HG03521 (cell line): ENCODE measurements around the gene LRRN4CL.
"Not testable (repeated sequence)": the region's sequence is repeated elsewhere in the genome, so short reads cannot be mapped to it uniquely, and the experiment has no call there.

Source experiments
- ATAC-seq: cut with Tn5 transposase; IDR thresholded peaks from one replicate; pipeline ENCODE4 v1.9.1; 2021; ENCODE audit warnings: mild to moderate bottlenecking, moderate library complexity; ENCODE audit not compliant: unreplicated experiment

LRRN4CL gene

DNA sequence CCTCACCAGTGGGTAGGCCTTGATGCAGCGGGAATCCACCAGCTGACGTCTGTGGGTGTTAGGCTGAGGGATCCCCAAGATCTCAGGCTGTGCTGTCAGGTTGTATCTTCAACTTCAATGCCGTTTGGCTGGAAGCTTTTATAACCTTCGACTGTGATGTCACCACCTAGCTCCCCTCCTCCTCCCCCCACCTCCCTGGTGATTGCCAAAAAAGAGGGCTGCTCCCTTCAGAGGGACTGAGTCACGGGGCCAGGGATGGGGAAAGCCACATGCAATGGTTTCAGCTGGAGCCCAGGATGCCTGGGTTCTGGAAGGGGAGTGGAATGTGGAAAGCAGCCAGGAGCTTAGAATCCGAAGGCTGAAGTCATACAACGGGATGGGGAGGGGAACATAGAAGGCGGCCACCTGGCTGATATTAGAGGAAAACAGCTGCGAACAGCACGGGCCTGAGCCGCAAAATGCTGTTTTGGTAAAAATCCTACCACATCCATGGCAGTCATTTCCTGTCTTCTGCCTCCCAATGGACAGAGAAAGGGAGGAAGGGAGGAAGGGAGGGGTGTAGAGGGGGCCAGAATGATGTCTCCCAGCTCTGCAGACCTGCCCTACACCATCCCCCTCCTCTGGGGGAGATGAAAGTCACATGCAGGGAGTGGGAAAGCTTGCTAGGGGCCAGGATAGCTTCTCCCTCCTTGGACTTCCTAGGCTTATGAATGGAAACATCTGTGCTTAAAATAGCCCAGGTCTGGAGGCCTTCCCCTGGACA, at the start of gene LRRN4CL:
LRRN4CL (minus strand) TSS at position 110 of the 763 bp plus-strand sequence. CDS start 1,022 bp downstream, outside the sequence.
- ATAC-seq: no peak

- ATAC-seq: no peak
These were observed 47.9 kb upstream of the LRRN4CL start for GRCh38 chr11:62737196-62737595.

GRCh38 chr11:62732830-62733229, 43.5 kb upstream of the LRRN4CL start:
- no peak for ATAC-seq

GRCh38 chr11:62730076-62730475, 40.7 kb upstream of the LRRN4CL start:
- not testable (repeated sequence) for ATAC-seq

- ATAC-seq: peak; percentile 7
These were observed 39.0 kb upstream of the LRRN4CL start, which contains the start of gene TTC9C for GRCh38 chr11:62728171-62728988. Gene TTC9C, plus strand, starts transcription at chr11:62728486. Its CDS starts 363 bp downstream, at chr11:62728849.

- ATAC-seq: peak; percentile 48
These were observed 38.5 kb upstream of the LRRN4CL start for GRCh38 chr11:62727872-62728170.

DNA sequence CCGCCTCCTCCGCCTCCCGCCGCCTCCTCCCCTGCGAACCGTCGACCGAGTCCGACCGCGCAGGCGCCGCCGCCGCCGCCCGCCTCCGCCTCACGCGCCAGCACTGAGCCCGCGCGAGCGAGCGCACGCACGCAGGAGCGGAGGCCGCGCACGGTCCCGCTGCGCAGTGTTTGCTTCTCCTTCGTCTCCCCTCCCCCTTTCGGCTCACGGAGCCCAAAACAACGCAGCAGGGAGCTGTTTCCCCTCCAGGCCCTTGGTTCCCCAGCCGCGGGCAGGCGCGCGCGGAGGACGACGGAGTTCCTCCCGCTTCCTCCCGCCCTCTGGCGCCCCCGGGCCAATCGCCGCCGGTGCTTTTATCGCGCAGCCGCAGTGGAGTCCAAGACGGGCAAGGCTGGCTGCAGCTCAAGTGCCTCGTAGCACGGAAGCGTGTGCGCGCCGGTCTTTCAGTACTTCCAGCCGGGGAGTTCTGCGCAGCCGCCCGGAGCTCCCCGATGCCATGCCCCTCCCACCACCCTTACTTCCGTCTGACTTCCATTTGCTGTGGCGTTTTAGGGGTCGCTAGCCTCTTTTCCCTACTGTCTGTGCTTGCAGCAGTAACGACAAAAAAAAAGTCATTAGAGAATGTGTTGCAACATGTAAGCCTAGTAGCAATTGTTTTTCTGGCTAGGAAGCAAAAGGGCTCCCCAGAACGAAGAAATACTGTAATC, 38.0 kb upstream of the LRRN4CL start, which contains the start of gene HNRNPUL2:
HNRNPUL2 (minus strand) TSS at position 293 of the 707 bp plus-strand sequence. CDS start 301 bp downstream, outside the sequence.
- ATAC-seq: peak; percentile 64

- no peak for ATAC-seq
These were observed 37.5 kb upstream of the LRRN4CL start for GRCh38 chr11:62726915-62727164.

DNA sequence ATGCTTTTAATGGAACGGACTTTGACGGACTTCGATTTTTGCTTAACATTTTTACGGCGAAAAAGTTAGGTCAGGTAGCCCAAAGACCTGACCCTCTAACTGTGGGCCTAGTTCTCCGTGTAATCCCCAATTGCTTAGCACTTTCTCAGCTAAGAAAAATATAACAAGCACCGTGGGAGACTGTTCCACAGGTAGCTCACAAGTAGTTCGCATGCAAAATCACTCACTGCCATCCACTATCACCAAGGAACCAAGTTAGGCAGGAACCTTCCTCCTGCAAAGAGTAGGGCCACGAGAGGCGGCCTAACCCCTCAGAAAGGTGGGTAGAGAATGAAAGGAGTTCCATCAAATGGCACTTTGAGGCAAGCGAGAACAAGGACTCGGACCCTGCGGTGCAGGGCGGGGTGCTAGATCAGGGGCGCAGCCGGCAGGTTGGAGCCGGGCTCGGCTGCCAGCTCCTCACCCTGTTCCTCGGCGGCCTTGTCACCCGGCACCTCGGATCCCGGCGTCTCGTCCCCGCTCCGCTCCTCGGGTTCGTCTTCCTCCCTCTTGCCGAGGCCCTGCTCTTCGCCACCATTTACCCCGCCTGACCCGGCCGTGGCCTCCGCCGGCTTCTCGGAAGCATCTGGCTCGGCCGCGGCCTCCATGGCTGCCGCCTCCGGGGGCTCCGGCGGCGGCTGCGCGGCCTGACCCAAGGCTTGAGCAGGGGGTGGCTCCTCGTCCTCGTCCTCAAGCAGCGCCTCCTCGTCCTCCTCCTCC, 37.0 kb upstream of the LRRN4CL start:
- peak; percentile 1 for ATAC-seq

DNA sequence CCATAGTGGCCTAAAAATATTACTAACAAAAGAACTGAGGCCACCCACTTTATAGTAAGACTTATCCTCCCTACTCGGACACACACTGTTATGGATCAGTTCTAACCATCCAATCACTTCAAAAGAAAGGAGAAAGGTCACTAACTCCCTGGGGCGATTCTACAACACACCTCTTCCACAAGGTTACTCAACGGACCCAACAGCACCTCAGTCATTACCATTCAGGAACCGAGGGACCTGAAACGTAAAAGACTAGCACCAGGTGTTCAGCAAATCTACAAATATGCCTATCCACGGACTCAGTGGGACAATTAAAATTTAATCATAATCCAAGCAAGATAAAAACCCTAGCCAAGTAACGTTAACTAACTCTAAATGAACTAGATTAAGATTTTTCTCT, 36.3 kb upstream of the LRRN4CL start:
- no peak for ATAC-seq

DNA sequence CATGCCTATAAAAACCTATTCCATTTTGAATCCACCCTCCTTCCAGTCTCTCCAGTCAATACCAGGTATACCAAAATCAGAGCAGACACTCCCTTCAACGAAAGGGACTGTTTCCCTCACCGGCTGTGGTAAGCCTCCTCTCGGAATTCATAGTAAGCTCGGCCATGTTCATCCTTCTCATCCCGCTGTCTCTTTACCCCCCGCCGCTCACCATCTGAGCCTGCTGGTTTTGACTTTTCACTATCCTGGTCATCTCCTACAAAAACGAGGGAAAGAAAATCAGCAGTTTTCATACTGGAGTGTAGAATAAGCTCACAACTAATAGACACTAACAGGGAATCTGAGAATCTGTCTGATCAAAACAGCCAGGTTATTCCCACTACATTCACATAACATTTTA, 34.8 kb upstream of the LRRN4CL start:
- ATAC-seq: no peak

GRCh38 chr11:62721994-62722393, 32.7 kb upstream of the LRRN4CL start:
- ATAC-seq: no peak

DNA sequence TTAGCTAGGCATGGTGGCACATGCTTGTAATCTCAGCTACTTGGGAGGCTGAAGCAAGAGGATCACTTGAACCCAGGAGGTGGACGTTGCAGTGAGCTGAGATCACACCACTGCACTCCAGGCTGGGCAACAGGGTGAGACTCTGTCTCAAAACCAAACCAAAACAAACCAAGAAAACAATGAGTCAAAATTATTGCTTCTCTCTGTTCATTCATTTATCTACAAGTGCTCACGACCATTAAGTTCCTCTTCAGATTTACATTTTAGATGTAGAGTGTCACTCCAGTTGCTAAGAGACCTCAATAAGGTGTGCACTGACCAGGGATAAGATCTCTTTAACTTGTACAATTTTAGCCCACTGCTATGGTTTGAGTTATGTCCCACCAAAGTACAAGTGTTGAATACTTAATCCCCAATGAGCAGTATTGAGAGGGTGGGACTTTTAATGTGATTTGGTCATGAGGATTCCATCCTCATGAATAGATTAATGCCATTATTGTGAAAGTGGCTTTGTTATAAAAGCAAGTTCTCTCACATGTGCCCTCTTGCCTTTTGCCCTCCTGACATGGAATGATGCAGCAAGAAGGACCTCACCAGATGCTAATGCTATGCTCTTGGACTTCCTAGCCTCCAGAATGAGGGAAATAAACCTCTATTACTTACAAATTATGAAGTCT, 30.1 kb upstream of the LRRN4CL start:
- no peak for ATAC-seq

- ATAC-seq: no peak
These were observed 27.5 kb upstream of the LRRN4CL start for GRCh38 chr11:62716816-62717215.

- ATAC-seq: no peak
These were observed 26.9 kb upstream of the LRRN4CL start for GRCh38 chr11:62716206-62716605.

- no peak for ATAC-seq
These were observed 26.1 kb upstream of the LRRN4CL start for GRCh38 chr11:62715150-62716130.

DNA sequence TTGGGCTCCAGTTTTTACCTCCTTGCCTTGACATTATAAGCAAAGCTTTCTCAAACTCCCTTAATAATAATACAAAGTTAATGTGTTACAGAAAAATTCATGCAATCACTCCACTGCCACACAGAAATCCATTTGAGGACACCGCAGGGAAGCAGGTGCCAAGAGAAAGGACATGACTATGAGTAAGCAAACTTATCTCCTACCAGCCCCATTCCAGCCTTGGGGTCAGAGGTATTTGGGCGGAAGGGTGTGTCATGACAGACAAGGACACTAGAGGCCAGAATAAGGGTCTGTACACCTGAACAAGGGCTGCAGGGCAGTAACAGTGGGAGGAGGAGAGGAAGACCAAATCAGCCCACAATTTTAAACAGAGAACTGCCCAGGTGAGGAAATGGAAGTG, 24.0 kb upstream of the LRRN4CL start:
- ATAC-seq: no peak

DNA sequence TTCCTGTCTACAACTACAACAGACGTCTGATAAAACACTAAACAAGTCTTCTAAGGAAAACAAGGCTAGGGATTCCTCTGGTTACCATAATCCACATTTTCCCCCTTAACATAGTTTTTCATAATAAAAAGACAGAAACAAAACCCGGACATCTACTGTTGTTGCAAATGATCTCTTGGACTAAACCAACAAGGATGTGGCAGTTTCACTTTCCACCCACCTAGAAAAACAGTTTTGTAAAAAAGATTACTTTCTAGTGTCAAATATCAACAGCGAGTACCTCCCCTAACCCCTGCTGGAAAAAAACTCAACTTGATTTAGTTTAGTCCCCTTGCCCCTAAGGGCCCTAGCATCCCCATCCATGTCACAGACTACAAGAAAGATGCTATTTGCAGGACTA, 23.5 kb upstream of the LRRN4CL start:
- ATAC-seq: no peak

DNA sequence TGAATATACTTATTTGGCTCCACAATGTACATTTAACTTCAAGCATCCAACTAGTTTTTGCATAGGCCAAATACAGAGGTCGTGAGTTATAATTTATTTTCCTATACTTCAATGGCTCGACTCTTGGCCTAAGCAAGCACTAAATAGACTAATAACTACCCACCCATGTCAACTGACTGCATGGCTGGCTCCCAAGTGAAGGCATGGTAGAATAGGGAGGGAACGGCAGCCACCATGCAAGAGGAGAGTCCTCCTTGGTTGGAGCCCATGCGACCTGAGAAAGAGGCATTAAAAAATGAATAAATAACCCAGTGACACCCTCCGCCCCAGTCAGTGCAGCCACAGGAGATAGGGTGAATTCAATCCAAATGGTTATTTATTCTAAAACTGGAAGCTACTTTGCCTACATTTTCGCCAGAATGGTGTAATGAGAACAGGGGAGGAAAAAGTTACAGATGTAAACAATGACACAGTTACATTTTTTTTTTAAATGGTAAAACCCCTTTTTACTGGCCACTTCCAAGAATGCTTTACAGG, 23.0 kb upstream of the LRRN4CL start:
- ATAC-seq: no peak
